ENCODE measurements around the gene TK1.

Gene TK1

GRCh38 chr17:78197147-78197832, 10.4 kb upstream of the TK1 start:
- H3K36me3 ChIP-seq (ENCODE audit: control insufficient read depth, insufficient read depth, low read length): peaks cover 55% of the 10 kb centered on the region
- no peaks in the 10 kb centered on the region for H3K9me3 ChIP-seq (ENCODE audit: control insufficient read depth, low read length)
- no peaks in the 10 kb centered on the region for H3K4me1 ChIP-seq (ENCODE audit: control insufficient read depth, insufficient read depth, low read length, poor library complexity, severe bottlenecking)
- no peak overlapping the region for H3K27ac ChIP-seq (ENCODE audit: low read depth, low read length, severe bottlenecking)
- no peak overlapping the region for H3K4me3 ChIP-seq (ENCODE audit: extremely low read depth, insufficient read depth, low read length, poor library complexity, severe bottlenecking)
- WGBS, 2 experiments (ENCODE audit: insufficient coverage in 2 of 2): 65 to 75% methylated on average over 9 of the region's 9 CpGs

GRCh38 chr17:78196716-78197115, 9.9 kb upstream of the TK1 start:
- Histone ChIP-seq H3K4me3 (ENCODE audit: extremely low read depth, insufficient read depth, low read length, poor library complexity, severe bottlenecking) (no peak overlapping the region), H3K4me1 (ENCODE audit: control insufficient read depth, insufficient read depth, low read length, poor library complexity, severe bottlenecking) (no peaks in the 10 kb centered on the region), H3K36me3 (ENCODE audit: control insufficient read depth, insufficient read depth, low read length) (peaks cover 59% of the 10 kb centered on the region), H3K27ac (ENCODE audit: low read depth, low read length, severe bottlenecking) (no peak overlapping the region), H3K9me3 (ENCODE audit: control insufficient read depth, low read length) (no peaks in the 10 kb centered on the region)
- 93% methylated on average over 3 of the region's 5 CpGs; no CpG with 5 or more reads in 1 of the 2 experiments for WGBS, 2 experiments (ENCODE audit: insufficient coverage in 2 of 2)

DNA sequence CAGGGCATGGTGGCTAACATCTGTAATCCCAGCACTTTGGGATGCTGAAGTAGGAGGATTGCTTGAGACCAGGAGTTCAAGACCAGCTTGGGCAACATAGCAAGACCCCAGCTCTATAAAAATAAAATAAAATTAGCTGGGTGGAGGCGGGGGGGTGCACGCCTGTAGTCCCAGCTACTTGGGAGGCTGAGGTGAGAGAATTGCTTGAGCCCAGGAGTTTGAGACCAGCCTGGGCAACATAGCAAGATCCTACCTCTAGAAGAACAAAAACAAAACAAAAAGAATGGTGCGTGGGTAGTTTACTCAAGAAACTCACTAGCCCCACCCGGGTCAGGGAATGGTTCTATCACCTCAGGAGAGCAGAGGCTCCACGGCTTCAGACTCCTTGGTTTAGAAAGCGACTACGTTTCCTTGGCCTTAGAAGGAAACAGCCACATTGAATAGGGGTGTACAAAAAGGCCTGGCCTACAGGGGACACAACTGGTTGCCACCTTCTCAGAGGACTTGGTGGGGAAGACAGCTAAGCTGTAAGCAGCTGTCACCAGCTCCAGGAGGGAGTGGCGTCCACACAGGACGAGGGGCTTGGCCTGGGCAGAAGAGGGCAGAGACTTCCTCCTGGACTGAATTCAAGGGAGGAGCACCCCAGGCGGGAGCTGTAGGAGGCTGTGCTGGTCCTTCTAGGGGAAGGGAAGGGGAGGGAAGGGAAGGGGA, 716 bp downstream of the TK1 start:
- H3K36me3 ChIP-seq (ENCODE audit: control insufficient read depth, insufficient read depth, low read length): peaks cover 59% of the 10 kb centered on the region
- no peak overlapping the region for H3K27ac ChIP-seq (ENCODE audit: low read depth, low read length, severe bottlenecking)
- no peaks in the 10 kb centered on the region for H3K9me3 ChIP-seq (ENCODE audit: control insufficient read depth, low read length)
- H3K4me1 ChIP-seq (ENCODE audit: control insufficient read depth, insufficient read depth, low read length, poor library complexity, severe bottlenecking): peaks cover 23% of the 10 kb centered on the region
- peak overlapping the region; percentile 69 for H3K4me3 ChIP-seq (ENCODE audit: extremely low read depth, insufficient read depth, low read length, poor library complexity, severe bottlenecking)
- WGBS, 2 experiments (ENCODE audit: insufficient coverage in 2 of 2): 59 to 88% methylated on average over 3 to 7 of the region's 10 CpGs

GRCh38 chr17:78184868-78185267, 2.0 kb downstream of the TK1 start:
- H3K36me3 ChIP-seq (ENCODE audit: control insufficient read depth, insufficient read depth, low read length): peaks cover 61% of the 10 kb centered on the region
- no peaks in the 10 kb centered on the region for H3K9me3 ChIP-seq (ENCODE audit: control insufficient read depth, low read length)
- peak overlapping the region; percentile 16 for H3K4me3 ChIP-seq (ENCODE audit: extremely low read depth, insufficient read depth, low read length, poor library complexity, severe bottlenecking)
- 87 to 95% methylated on average over 3 to 4 of the region's 9 CpGs for WGBS, 2 experiments (ENCODE audit: insufficient coverage in 2 of 2)
- H3K27ac ChIP-seq (ENCODE audit: low read depth, low read length, severe bottlenecking): no peak overlapping the region
- H3K4me1 ChIP-seq (ENCODE audit: control insufficient read depth, insufficient read depth, low read length, poor library complexity, severe bottlenecking): peaks cover 23% of the 10 kb centered on the region

DNA sequence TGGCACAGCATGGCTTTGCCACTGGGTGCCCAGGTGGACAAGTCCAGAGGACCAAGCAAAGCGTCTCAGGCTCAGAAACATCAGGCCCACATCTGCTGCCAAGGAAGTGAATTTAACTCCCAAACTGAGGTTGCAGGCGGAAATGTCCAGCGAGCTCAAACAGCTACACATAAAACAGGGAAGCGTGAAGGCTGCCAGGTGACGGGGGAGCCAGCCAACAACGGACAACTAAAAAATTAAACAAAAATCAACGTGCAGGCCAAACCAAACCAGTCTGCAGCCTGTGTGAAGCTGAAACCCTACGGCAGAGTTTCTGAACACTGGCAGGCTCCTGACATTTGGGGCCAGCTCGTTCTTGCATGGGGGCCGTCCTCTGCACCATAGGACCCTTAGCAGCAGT, 2.5 kb downstream of the TK1 start:
- 91 to 94% methylated on average over 9 to 10 of the region's 10 CpGs for WGBS, 2 experiments (ENCODE audit: insufficient coverage in 2 of 2)
- Histone ChIP-seq H3K9me3 (ENCODE audit: control insufficient read depth, low read length) (no peaks in the 10 kb centered on the region), H3K4me1 (ENCODE audit: control insufficient read depth, insufficient read depth, low read length, poor library complexity, severe bottlenecking) (peaks cover 23% of the 10 kb centered on the region), H3K4me3 (ENCODE audit: extremely low read depth, insufficient read depth, low read length, poor library complexity, severe bottlenecking) (no peak overlapping the region), H3K36me3 (ENCODE audit: control insufficient read depth, insufficient read depth, low read length) (peaks cover 64% of the 10 kb centered on the region), H3K27ac (ENCODE audit: low read depth, low read length, severe bottlenecking) (no peak overlapping the region)

GRCh38 chr17:78183916-78184315, 2.9 kb downstream of the TK1 start:
- peaks cover 23% of the 10 kb centered on the region for H3K4me1 ChIP-seq (ENCODE audit: control insufficient read depth, insufficient read depth, low read length, poor library complexity, severe bottlenecking)

GRCh38 chr17:78182504-78182903, 4.3 kb downstream of the TK1 start:
- H3K9me3 ChIP-seq (ENCODE audit: control insufficient read depth, low read length): no peaks in the 10 kb centered on the region
- no peak overlapping the region for H3K4me3 ChIP-seq (ENCODE audit: extremely low read depth, insufficient read depth, low read length, poor library complexity, severe bottlenecking)
- peaks cover 23% of the 10 kb centered on the region for H3K4me1 ChIP-seq (ENCODE audit: control insufficient read depth, insufficient read depth, low read length, poor library complexity, severe bottlenecking)
- no peak overlapping the region for H3K27ac ChIP-seq (ENCODE audit: low read depth, low read length, severe bottlenecking)
- peaks cover 75% of the 10 kb centered on the region for H3K36me3 ChIP-seq (ENCODE audit: control insufficient read depth, insufficient read depth, low read length)
- WGBS, 2 experiments (ENCODE audit: insufficient coverage in 2 of 2): 97 to 99% methylated on average over 11 to 13 of the region's 13 CpGs

More at GRCh38 chr17:78183916-78184315, 2.9 kb downstream of the TK1 start:
- H3K36me3 ChIP-seq (ENCODE audit: control insufficient read depth, insufficient read depth, low read length): peaks cover 69% of the 10 kb centered on the region
- H3K27ac ChIP-seq (ENCODE audit: low read depth, low read length, severe bottlenecking): no peak overlapping the region
- 97% methylated on average over 9 to 12 of the region's 12 CpGs for WGBS, 2 experiments (ENCODE audit: insufficient coverage in 2 of 2)
- H3K4me3 ChIP-seq (ENCODE audit: extremely low read depth, insufficient read depth, low read length, poor library complexity, severe bottlenecking): no peak overlapping the region
- no peaks in the 10 kb centered on the region for H3K9me3 ChIP-seq (ENCODE audit: control insufficient read depth, low read length)

GRCh38 chr17:78180508-78180907, 6.3 kb downstream of the TK1 start:
- WGBS, 2 experiments (ENCODE audit: insufficient coverage in 2 of 2): 83 to 100% methylated on average over 1 of the region's 2 CpGs
- Histone ChIP-seq H3K4me3 (ENCODE audit: extremely low read depth, insufficient read depth, low read length, poor library complexity, severe bottlenecking) (no peak overlapping the region), H3K27ac (ENCODE audit: low read depth, low read length, severe bottlenecking) (no peak overlapping the region), H3K36me3 (ENCODE audit: control insufficient read depth, insufficient read depth, low read length) (peaks cover 90% of the 10 kb centered on the region), H3K4me1 (ENCODE audit: control insufficient read depth, insufficient read depth, low read length, poor library complexity, severe bottlenecking) (peaks cover 21% of the 10 kb centered on the region), H3K9me3 (ENCODE audit: control insufficient read depth, low read length) (no peaks in the 10 kb centered on the region)

- 95% methylated on average over 10 to 12 of the region's 14 CpGs for WGBS, 2 experiments (ENCODE audit: insufficient coverage in 2 of 2)
- peaks cover 88% of the 10 kb centered on the region for H3K36me3 ChIP-seq (ENCODE audit: control insufficient read depth, insufficient read depth, low read length)
- no peak overlapping the region for H3K4me3 ChIP-seq (ENCODE audit: extremely low read depth, insufficient read depth, low read length, poor library complexity, severe bottlenecking)
- H3K4me1 ChIP-seq (ENCODE audit: control insufficient read depth, insufficient read depth, low read length, poor library complexity, severe bottlenecking): peaks cover 20% of the 10 kb centered on the region
- no peaks in the 10 kb centered on the region for H3K9me3 ChIP-seq (ENCODE audit: control insufficient read depth, low read length)
- H3K27ac ChIP-seq (ENCODE audit: low read depth, low read length, severe bottlenecking): no peak overlapping the region
These were observed 6.8 kb downstream of the TK1 start for GRCh38 chr17:78180083-78180482.

DNA sequence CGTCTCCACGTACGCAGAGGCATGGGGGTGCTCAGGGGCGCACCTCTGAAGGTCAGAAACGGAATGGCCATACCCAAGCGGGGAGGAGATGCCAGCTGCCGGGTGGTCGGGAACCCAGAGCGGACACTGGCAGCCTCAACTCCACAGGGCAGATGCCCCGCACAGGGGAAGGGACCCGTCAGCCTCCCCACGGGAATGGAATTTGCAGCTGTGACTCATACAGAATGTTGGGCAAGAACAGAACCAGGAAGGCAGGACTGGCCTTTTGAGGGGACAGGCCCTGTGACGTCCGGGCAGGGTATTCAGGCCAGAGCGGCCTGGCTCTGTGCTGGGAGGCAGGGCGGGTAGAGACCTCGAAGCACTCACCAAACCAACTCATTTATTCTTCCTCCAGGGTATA, 7.5 kb downstream of the TK1 start:
- Histone ChIP-seq H3K36me3 (ENCODE audit: control insufficient read depth, insufficient read depth, low read length) (peaks cover 88% of the 10 kb centered on the region), H3K4me1 (ENCODE audit: control insufficient read depth, insufficient read depth, low read length, poor library complexity, severe bottlenecking) (peaks cover 14% of the 10 kb centered on the region), H3K4me3 (ENCODE audit: extremely low read depth, insufficient read depth, low read length, poor library complexity, severe bottlenecking) (no peak overlapping the region), H3K27ac (ENCODE audit: low read depth, low read length, severe bottlenecking) (no peak overlapping the region), H3K9me3 (ENCODE audit: control insufficient read depth, low read length) (no peaks in the 10 kb centered on the region)
- 95 to 97% methylated on average over 16 to 17 of the region's 17 CpGs for WGBS, 2 experiments (ENCODE audit: insufficient coverage in 2 of 2)

DNA sequence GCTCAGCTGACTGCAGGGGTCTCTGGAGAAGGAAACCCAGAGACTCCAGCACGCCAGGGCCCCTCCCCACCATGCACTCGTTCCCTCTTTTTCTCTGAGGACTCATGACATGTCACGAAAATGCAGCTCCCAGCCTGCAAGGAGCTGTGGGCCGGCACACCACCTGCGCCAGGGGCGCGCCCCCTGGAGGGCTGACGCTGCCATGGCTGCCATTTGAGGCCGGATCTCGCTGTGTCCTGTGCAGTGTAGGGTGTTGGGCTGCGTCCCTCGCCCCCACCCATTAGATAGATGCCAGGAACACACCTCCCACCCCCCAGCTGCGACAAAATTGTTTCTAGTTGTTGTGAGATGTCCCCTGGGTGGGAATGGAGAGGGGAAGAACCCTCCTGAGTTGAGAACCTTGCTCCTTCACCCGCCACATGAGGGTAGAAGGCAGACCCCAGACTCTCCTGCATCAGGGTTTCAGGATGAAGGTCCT, 10.3 kb downstream of the TK1 start:
- Histone ChIP-seq H3K4me1 (ENCODE audit: control insufficient read depth, insufficient read depth, low read length, poor library complexity, severe bottlenecking) (peaks cover 29% of the 10 kb centered on the region), H3K36me3 (ENCODE audit: control insufficient read depth, insufficient read depth, low read length) (peaks cover 73% of the 10 kb centered on the region), H3K27ac (ENCODE audit: low read depth, low read length, severe bottlenecking) (no peak overlapping the region), H3K4me3 (ENCODE audit: extremely low read depth, insufficient read depth, low read length, poor library complexity, severe bottlenecking) (no peak overlapping the region), H3K9me3 (ENCODE audit: control insufficient read depth, low read length) (no peaks in the 10 kb centered on the region)
- WGBS, 2 experiments (ENCODE audit: insufficient coverage in 2 of 2): 41 to 55% methylated on average over 9 of the region's 14 CpGs
